BE2C (cell line): ENCODE measurements around the gene LDLRAD4.
A peak's percentile ranks its signal among the peaks of the same experiment; 100 is the strongest.

Experiments used
- DNase-seq: peaks from one replicate; pipeline ENCODE4 v3.0.0-alpha.2; 2020
- H3K27me3 ChIP-seq: fragments of 250-450 bp; sonication (Bioruptor Pico); 2 replicates; pipeline ENCODE4 v1.5.1; 2020; ENCODE audit warnings: mild to moderate bottlenecking
- H3K36me3 ChIP-seq: fragments of 250-450 bp; sonication (Bioruptor Pico); 2 replicates; pipeline ENCODE4 v1.5.1; 2020; ENCODE audit warnings: mild to moderate bottlenecking
- H3K4me1 ChIP-seq: fragments of 250-450 bp; sonication (Bioruptor Pico); 2 replicates; pipeline ENCODE4 v1.5.1; 2020
- H3K4me3 ChIP-seq: 2 replicates; pipeline ENCODE4 v1.5.1; 2011; ENCODE audit warnings: low read depth, low read length
- H3K9me3 ChIP-seq: fragments of 250-450 bp; sonication (Bioruptor Pico); 2 replicates; pipeline ENCODE4 v1.5.1; 2020
- CTCF ChIP-seq: IDR thresholded peaks from 2 replicates; pipeline ENCODE4 v1.5.1; 2012; ENCODE audit warnings: mild to moderate bottlenecking, low read depth, low read length

Gene LDLRAD4

DNA sequence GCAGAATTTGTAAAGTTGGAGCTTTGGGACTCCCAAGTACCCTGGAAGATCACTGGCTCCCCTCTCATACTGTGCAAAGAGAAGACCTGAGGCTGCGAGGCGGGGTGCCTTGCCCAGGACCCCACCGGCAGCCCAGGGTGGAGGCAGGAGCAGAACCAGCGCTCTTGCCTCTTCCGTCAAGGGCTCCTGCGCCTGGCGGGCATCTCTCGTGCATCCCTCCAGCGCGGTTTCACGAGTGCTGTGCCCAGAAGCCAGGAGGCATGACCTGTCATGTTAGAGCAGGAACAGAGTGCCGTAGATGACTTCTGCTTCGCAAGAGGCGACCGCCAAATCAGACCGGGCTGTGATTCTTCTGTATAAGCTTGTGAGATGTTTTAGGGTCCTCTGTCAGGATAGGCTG lies 77.3 kb downstream of the LDLRAD4 start:
- no peaks in the 10 kb centered on the region for H3K36me3 ChIP-seq
- no peak overlapping the region for H3K4me3 ChIP-seq
- DNase-seq = no peak
- no peaks in the 10 kb centered on the region for H3K9me3 ChIP-seq
- H3K27me3 ChIP-seq = no peaks in the 10 kb centered on the region
- TF ChIP-seq CTCF = no peak
- no peaks in the 10 kb centered on the region; the same call in 1 of the 2 replicates for H3K4me1 ChIP-seq

- Histone ChIP-seq H3K36me3 (no peaks in the 10 kb centered on the region), H3K4me3 (no peak overlapping the region), H3K9me3 (no peaks in the 10 kb centered on the region), H3K27me3 (no peaks in the 10 kb centered on the region), H3K4me1 (no peaks in the 10 kb centered on the region; the same call in 1 of the 2 replicates)
- DNase-seq = no peak
- no peak for TF ChIP-seq CTCF
Observed at GRCh38 chr18:13296867-13297574, 78.5 kb downstream of the LDLRAD4 start.

DNA sequence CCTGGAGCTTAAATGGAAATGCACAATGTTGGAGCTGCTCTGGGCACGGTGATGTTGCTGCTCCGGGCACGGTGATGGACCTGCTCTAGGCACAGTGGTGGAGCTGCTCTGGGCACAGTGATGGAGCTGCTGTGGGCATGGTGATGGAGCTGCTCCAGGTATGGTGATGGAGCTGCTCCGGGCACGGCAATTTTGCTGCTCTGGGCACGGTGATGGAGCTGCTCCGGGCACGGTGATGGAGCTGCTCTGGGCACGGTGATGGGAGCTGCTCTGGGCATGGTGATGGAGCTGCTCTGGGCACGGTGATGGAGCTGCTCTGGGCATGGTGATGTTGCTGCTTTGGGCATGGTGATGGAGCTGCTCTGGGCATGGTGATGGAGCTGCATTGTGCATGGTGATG lies 79.7 kb downstream of the LDLRAD4 start:
- no peak for DNase-seq
- H3K9me3 ChIP-seq = no peaks in the 10 kb centered on the region
- H3K27me3 ChIP-seq = no peaks in the 10 kb centered on the region
- no peaks in the 10 kb centered on the region for H3K36me3 ChIP-seq
- H3K4me1 ChIP-seq = peaks cover 2% of the 10 kb centered on the region; the same call in 1 of the 2 replicates
- no peak overlapping the region for H3K4me3 ChIP-seq
- no peak for TF ChIP-seq CTCF

DNA sequence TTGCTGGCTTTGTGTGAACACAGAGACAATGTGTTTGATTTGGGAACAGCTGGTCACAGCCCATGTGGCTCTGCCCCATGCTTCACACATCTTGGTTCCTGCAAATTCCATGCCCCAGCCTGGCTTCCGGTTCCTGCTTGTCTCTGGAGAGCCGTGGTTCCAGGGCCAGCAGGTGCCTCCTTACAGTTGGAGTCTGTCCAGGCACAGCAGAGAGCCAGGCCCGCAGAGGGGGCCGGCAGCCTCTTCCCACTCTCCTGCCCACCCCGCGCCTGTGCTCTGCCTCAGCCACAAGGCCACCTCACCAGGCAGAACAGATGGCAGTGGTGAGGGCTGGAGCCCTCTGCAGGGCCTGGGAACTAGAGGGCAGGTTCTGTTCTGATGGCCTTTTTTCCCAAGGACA lies 81.5 kb downstream of the LDLRAD4 start:
- TF ChIP-seq CTCF = no peak
- H3K27me3 ChIP-seq = no peaks in the 10 kb centered on the region
- DNase-seq = peak; percentile 64
- peaks cover 2% of the 10 kb centered on the region; the same call in 1 of the 2 replicates for H3K4me1 ChIP-seq
- no peak overlapping the region for H3K4me3 ChIP-seq
- no peaks in the 10 kb centered on the region for H3K36me3 ChIP-seq
- H3K9me3 ChIP-seq = no peaks in the 10 kb centered on the region

GRCh38 chr18:13300796-13301195 lies 82.2 kb downstream of the LDLRAD4 start:
- H3K27me3 ChIP-seq = no peaks in the 10 kb centered on the region
- TF ChIP-seq CTCF = no peak

GRCh38 chr18:13302040-13302439 lies 83.5 kb downstream of the LDLRAD4 start:
- no peak for TF ChIP-seq CTCF
- no peak overlapping the region for H3K4me3 ChIP-seq
- DNase-seq = no peak

More at GRCh38 chr18:13300796-13301195, 82.2 kb downstream of the LDLRAD4 start:
- Histone ChIP-seq H3K36me3 (no peaks in the 10 kb centered on the region), H3K4me1 (peaks cover 2% of the 10 kb centered on the region; the same call in 1 of the 2 replicates), H3K4me3 (no peak overlapping the region), H3K9me3 (no peaks in the 10 kb centered on the region)
- no peak for DNase-seq

More at GRCh38 chr18:13302040-13302439, 83.5 kb downstream of the LDLRAD4 start:
- peaks cover 2% of the 10 kb centered on the region; the same call in 1 of the 2 replicates for H3K4me1 ChIP-seq
- H3K9me3 ChIP-seq = no peaks in the 10 kb centered on the region
- no peaks in the 10 kb centered on the region for H3K36me3 ChIP-seq
- no peaks in the 10 kb centered on the region for H3K27me3 ChIP-seq
